SK-N-SH treated with all-trans-retinoic acid at 6 μM for 48 hours (cell line): Measurements from ENCODE around the gene C7orf33.

Experiments
- ARNTL ChIP-seq: fragments of 450-650 bp; formaldehyde crosslinking; IDR thresholded peaks from 2 replicates; pipeline ENCODE4 v1.5.0; 2020; ENCODE audit warnings: low read depth, mild to moderate bottlenecking, moderate library complexity, borderline replicate concordance
- BACH2 ChIP-seq: fragments of 250-450 bp; sonication (Bioruptor Pico); IDR thresholded peaks from 2 replicates; pipeline ENCODE4 v1.9.0; 2021; ENCODE audit warnings: mild to moderate bottlenecking, borderline replicate concordance
- CREB5 ChIP-seq: fragments of 250-450 bp; sonication (Bioruptor Pico); IDR thresholded peaks from 2 replicates; pipeline ENCODE4 v1.5.1; 2020; ENCODE audit warnings: low read depth, mild to moderate bottlenecking, moderate library complexity
- CSDC2 ChIP-seq: fragments of 250-450 bp; sonication (Bioruptor Pico); IDR thresholded peaks from 2 replicates; pipeline ENCODE4 v1.5.0; 2020; ENCODE audit warnings: mild to moderate bottlenecking, moderate library complexity
- SNAI2 ChIP-seq: fragments of 250-450 bp; sonication (Bioruptor Pico); IDR thresholded peaks from 2 replicates; pipeline ENCODE4 v1.5.0; 2020; ENCODE audit warnings: mild to moderate bottlenecking, moderate library complexity
- TSHZ2 ChIP-seq: fragments of 250-450 bp; sonication (Bioruptor Pico); IDR thresholded peaks from 2 replicates; pipeline ENCODE4 v1.5.0; 2020; ENCODE audit warnings: mild to moderate bottlenecking, moderate library complexity
- ZNF70 ChIP-seq: fragments of 450-650 bp; formaldehyde crosslinking; IDR thresholded peaks from 2 replicates; pipeline ENCODE4 v1.5.0; 2020; ENCODE audit warnings: mild to moderate bottlenecking, moderate library complexity
- TF ChIP-seq, protein P1 (sequence below): fragments of 250-450 bp; sonication (Bioruptor Pico); IDR thresholded peaks from 2 replicates; pipeline ENCODE4 v1.8.0; 2020; ENCODE audit warnings: mild to moderate bottlenecking, moderate library complexity, borderline replicate concordance
- TF ChIP-seq, protein P2 (sequence below): fragments of 250-450 bp; sonication (Bioruptor Pico); IDR thresholded peaks from 2 replicates; pipeline ENCODE4 v1.8.0; 2021; ENCODE audit warnings: low read depth, mild to moderate bottlenecking, moderate library complexity, borderline replicate concordance

- TF ChIP-seq SNAI2: no peak
- no peak for TF ChIP-seq ZNF70 (CRISPR knock-in tag)
- TF ChIP-seq CSDC2 (CRISPR knock-in tag): no peak
- TF ChIP-seq, protein P1, sequence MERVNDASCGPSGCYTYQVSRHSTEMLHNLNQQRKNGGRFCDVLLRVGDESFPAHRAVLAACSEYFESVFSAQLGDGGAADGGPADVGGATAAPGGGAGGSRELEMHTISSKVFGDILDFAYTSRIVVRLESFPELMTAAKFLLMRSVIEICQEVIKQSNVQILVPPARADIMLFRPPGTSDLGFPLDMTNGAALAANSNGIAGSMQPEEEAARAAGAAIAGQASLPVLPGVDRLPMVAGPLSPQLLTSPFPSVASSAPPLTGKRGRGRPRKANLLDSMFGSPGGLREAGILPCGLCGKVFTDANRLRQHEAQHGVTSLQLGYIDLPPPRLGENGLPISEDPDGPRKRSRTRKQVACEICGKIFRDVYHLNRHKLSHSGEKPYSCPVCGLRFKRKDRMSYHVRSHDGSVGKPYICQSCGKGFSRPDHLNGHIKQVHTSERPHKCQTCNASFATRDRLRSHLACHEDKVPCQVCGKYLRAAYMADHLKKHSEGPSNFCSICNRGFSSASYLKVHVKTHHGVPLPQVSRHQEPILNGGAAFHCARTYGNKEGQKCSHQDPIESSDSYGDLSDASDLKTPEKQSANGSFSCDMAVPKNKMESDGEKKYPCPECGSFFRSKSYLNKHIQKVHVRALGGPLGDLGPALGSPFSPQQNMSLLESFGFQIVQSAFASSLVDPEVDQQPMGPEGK: no peak
- TF ChIP-seq CREB5 (CRISPR knock-in tag): no peak
- TF ChIP-seq ARNTL (CRISPR knock-in tag): no peak
- no peak for TF ChIP-seq BACH2 (CRISPR knock-in tag)
- no peak for TF ChIP-seq TSHZ2 (CRISPR knock-in tag)
- TF ChIP-seq, protein P2, sequence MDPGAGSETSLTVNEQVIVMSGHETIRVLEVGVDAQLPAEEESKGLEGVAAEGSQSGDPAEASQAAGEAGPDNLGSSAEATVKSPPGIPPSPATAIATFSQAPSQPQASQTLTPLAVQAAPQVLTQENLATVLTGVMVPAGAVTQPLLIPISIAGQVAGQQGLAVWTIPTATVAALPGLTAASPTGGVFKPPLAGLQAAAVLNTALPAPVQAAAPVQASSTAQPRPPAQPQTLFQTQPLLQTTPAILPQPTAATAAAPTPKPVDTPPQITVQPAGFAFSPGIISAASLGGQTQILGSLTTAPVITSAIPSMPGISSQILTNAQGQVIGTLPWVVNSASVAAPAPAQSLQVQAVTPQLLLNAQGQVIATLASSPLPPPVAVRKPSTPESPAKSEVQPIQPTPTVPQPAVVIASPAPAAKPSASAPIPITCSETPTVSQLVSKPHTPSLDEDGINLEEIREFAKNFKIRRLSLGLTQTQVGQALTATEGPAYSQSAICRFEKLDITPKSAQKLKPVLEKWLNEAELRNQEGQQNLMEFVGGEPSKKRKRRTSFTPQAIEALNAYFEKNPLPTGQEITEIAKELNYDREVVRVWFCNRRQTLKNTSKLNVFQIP (CRISPR knock-in tag): no peak
Measured at GRCh38 chr7:148572067-148572522, 18.5 kb upstream of the C7orf33 start.
